Activated T-cell treated with anti-CD3 and anti-CD28 coated beads for 1 hour (primary cell): Measurements from ENCODE around the gene RCC1.
A peak's percentile ranks its signal among the peaks of the same experiment; 100 is the strongest.
"Not testable (repeated sequence)": the region's sequence is repeated elsewhere in the genome, so short reads cannot be mapped to it uniquely, and the experiment has no call there.

Source experiments
- DNase-seq: peaks from one replicate; pipeline ENCODE4 v3.0.0-alpha.2; 2020; ENCODE audit warnings: low read depth

RCC1 gene

DNA sequence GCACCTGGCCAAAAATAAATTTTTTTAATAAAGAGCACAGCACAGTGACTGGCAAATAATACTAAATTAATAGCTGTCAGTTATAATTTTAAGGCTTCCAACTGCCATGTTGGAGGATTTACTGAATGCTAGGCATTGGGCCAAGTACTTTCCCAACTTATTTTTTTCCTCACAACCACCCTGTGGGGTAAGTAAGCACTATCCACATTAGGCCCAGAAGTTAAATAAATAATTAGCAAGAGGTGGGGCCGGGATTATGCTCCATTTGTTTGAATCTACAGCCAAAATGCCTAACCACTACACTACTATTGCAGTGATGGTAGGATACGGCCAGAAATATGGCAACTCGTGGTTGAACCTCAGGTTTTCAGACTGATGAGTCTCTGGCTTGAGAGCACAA, 42.5 kb downstream of the RCC1 start:
- DNase-seq: no peak

DNA sequence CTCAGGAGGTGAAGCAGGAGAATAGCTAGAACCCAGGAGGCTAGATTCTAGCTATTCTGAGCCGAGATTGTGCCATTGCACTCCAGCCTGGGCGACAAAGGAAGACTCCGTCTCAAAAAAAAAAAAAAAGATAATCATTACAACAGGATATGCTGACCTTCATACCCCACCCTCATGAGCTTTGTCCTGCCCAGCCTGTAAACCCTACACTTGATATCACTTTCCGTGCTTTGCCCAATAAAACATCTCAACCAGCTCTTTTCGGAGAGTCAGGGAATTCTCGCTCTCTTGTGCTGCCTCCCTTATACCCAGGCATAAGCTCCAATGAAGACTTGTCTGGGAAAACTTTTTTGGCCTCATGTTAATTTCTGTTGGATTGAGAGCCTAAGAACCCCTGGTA, 45.5 kb downstream of the RCC1 start:
- no peak for DNase-seq

GRCh38 chr1:28552758-28553663, 47.2 kb downstream of the RCC1 start, which contains the start of gene TRNAU1AP:
TRNAU1AP (plus strand) TSS chr1:28553085; CDS start chr1:28553111, 26 bp downstream.
- DNase-seq: peak; percentile 97

GRCh38 chr1:28560886-28561285, 55.0 kb downstream of the RCC1 start:
- DNase-seq: no peak

GRCh38 chr1:28564310-28564709, 58.5 kb downstream of the RCC1 start:
- no peak for DNase-seq

- DNase-seq: no peak
These were observed 59.2 kb downstream of the RCC1 start for GRCh38 chr1:28565040-28565439.

GRCh38 chr1:28565726-28566125, 59.9 kb downstream of the RCC1 start:
- DNase-seq: no peak

- no peak for DNase-seq
These were observed 61.1 kb downstream of the RCC1 start for GRCh38 chr1:28566931-28567330.

DNA sequence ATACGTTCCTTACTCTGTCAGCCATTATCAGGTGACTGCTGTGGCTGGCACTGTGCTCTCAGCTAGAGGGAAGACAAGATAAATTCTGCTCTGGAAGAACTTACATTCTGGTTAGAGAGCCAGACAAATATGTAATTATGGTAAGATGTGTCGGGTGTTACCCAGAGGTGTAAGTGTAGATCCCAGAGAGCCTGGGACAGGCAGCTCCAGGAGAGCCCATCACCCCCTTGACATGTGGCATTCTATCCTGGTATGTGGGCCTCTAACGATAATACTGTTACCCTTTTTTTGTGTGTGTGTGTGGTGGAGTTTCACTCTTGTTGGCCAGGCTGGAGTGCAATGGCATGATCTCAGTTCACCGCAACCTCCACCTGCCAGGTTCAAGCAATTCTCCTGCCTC, 66.1 kb downstream of the RCC1 start:
- no peak for DNase-seq

DNA sequence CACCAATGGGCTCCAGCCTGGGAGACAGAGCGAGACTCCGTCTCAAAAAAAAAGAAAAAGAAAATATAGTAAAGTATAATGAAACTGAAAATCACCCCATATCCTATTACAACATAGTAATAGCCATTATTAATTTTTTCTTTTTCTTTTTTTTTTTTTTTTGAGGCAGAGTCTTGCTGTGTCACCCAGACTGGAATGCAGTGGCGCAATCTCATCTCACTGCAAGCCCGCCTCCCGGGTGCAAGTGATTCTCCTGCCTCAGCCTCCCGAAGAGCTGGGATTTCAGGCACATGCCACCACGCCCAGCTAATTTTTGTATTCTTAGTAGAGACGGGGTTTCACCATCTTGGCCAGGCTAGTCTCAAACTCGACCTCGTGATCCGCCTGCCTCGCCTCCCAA, 67.0 kb downstream of the RCC1 start:
- not testable (repeated sequence) for DNase-seq

DNA sequence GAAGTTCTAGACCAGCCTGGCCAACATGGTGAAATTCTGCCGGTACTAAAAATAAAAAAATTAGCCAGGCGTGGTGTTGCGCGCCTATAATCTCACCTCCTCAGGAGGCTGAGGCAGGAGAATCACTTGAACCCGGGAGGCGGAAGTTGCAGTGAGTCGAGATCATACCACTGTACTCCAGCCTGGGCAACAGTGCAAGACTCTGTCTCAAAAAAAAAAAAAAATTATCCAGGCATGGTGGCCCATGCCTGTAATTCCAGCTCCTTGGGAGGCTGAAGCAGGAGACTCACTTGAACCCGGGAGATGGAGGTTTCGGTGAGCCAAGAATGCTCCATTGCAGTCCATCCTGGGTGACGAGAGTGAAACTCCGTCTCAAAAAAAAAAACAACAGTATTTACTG, 67.7 kb downstream of the RCC1 start:
- no peak for DNase-seq

GRCh38 chr1:28577052-28577678, 71.3 kb downstream of the RCC1 start:
- no peak for DNase-seq

GRCh38 chr1:28577738-28578536, 72.1 kb downstream of the RCC1 start:
- DNase-seq: no peak

- no peak for DNase-seq
These were observed 72.9 kb downstream of the RCC1 start for GRCh38 chr1:28578696-28579218.

- DNase-seq: no peak
These were observed 73.6 kb downstream of the RCC1 start for GRCh38 chr1:28579401-28579800.

DNA sequence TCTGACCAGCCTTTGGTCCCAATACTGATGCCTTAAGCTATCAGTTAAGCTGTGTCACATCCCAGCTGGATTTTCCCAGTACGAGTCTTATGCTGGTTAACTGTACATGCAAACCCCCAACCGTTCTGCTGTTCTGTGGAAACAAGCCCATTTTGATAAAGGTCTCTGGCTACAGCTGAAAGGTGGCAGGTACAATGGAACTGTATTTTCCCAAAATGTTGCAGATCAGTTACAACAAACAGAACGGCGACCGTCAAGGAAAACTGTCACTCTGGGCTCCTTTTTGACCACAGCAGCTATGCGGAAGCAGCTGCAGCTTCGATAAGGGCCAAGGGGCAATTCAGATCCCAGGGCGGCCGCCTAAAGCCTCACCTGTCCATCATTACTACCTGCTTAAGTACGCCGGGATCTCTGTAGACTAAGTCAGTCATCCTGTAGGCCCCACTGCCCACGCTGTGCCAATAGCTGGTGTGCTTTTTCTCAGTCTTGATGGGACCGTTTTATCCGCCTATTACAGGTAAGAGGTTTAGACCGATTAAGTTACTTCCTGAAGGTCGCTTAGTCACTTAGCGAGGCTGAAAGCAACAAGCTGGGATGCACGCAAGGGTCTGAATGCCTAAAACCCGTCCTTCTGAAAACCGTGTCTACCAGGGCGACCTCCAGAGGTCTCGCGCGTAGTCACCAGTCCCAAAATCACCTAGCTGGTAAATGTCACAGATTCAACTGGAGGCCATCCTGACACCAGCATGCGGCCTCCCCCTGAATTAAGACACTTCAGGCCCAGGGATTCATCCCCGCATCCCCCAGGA, 75.1 kb downstream of the RCC1 start:
- DNase-seq: no peak

DNA sequence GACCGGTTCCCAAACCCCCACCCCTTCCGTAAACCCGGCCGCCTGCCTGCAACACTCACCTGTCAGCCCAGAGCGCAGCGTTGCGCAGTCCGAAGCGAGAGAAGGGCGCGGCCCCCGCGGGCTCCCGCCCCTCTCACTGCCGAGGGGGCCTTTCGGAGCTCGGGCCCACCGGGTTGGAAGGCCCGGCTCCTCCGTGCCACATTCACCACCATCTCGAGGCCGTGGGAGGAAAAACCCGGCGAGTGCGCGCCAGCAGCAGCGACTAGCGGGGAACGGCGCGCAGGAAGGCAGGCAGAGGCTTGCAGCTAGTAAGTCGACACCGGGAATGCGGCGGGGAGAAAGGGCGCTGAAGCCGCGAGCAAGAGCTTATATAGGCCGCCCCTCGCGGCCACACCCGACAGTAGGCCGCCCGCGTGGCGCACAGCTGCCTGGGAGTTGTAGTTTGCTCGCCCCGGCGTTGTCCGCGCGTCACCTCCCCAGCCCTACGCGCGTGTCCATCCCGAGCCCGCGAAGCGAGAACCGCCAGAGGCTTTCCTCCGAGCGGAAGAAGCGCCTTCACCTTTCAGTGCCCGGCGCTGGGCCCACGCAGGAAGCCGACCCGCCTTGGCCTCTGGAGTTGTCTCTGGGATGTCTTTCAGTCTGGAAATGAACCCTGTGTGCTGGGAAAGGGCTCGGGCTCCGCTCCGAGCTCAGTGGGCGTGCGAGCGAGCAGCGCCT, 75.8 kb downstream of the RCC1 start:
- DNase-seq: peak; percentile 89

DNA sequence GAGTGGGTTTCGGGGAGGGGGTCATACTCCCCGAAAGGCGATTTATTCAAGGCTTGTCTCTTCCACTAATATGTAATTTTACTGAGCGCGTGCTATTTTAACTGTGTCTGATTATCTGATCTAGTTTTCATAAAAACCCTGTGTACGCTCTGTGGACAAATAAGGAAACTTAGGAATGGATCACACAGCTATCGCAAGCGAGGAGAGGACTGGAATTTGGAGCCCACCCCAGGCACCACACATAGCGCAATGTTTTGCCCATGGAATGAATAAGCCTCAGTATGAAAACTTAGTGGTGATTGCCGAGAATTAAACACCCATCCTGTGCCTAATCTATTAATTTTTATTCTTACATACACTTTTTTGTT, 76.4 kb downstream of the RCC1 start:
- DNase-seq: no peak

DNA sequence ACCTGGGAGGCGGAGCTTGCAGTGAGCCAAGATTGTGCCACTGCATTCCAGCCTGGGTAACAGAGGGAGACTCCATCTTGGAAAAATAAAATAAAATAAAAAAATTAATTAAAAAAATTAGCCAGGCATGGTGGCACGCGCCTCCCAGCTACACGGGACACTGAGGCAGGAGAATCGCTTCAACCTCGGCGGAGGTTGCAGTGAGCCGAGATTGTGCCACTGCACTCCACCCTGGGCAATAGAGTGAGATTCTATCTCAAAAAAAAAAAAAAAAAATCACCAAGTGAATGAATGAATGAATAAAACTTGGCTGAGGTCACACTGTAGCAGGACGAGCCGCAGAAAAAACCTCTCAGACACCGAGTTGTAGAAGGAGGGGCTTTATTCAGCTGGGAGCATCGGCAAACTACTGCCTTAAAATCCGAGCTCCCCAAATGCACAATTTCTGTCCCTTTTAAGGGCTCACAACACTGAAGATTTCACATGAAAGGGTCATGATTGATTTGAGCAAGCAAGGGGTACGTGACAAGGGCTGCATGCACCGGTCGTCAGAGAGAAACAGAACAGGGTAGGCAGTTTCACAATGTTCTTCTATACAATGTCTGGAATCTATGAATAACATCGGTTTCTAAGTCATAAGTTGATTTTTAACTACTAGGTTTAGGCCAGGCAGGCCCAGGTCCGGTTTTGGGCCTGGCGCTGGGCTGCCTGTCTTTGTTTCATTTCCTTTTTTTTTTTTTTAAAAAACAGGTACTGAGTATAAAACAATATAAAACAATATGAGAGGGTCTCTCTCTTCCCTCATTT, 80.9 kb downstream of the RCC1 start:
- DNase-seq: not testable (repeated sequence)
